NCI-H82 (cell line): ENCODE measurements around the gene PROSER3.
A peak's percentile ranks its signal among the peaks of the same experiment; 100 is the strongest.

ENCODE experiments used
- DNase-seq: peaks from one replicate; lab custom pipeline; 2025; lab: John Stamatoyannopoulos, UW

PROSER3 gene

DNA sequence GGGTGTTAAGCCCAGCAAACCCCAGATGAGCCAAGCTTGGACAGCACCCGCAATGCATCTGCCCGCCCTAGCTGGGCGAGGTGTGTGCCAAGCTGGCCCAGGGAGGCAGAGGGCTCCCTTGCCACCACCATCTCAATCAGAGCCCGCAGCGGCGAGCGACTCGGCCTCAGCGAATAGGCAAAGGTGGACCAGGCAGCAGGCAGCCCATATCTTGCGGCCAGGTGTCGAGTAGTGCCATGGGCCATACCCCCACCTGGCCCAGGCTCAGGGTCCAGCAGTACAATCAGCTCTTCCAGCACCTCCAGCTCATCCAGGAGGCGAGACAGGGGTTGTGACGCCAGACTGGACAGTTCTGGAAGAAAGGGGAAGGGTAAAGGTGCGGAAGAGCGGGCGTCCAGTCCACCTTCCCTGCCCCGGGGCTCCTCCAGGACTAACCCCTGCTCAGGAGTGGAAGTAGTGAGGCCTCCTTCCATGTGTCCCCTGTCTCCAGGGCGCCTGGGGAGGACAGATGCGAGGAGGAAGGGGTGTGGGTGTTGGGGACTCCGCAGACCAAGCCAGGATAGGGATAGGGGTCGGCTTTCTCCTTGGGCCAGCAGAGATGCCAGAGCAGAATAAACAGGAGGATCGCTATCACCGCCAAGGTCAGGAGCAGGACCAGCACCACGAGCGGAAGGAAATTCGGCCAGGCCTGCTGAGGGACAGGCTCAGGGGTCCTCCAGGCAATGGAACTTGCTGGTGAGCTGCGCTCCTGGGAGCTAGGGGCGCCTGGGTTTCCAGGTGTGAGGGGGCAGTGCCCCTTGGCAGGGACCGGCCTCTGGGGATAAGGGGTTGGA lies 18.5 kb upstream of the PROSER3 start:
- DNase-seq: no peak

GRCh38 chr19:35740108-35740422 lies 17.9 kb upstream of the PROSER3 start:
- DNase-seq: no peak

DNA sequence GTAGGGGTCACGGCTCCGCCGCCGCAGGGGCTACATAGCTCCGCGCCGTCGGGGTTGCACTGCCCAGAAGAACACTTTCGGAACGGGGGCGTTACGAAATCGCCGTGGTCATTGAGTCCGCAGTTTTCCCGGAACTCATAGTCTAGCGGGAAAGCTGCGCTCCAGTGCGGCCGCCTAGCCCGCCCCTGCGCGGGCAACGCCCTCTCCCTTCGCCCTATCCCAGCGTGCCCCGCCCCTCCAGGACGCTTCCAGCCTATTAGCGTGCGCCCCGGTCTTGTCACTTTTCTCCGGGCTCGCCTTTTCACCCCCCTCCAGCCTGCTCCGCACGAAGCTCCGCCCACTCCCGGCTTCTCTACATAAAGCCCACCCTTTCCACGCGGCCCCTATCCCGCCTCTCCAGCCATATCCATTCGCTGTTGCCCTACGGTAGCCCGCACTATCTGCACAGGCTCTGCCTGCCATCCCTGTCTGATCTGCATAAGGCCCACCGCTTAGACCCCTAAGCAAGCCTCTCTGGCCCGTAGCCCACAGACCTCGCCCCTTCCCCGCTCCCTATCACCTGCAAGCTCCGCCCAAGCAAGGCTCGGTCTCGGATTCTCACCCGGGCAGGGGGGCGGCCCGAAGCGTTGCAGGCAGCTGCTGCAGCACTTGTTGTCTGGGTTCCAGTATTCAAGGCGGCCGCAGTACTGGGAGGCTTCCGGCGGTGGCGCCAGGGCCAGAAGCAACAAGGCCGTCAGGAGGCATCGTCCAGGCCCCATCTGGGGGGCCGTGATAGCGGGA lies 17.4 kb upstream of the PROSER3 start:
- DNase-seq: peak; percentile 100

DNA sequence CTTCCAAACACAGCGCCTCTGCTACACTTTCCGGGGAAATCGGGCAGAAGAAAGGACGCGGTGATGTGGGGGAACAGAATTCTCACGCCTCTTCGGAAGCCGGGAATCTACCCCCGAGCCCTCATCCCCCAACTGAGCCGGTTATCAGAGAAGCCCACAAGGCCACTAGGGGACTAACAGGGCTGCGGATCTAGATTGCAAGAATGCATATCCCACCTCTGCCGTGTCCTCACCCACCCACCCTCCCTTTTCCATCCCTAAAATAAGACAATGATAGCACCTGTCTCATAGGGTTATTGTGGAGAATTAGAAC lies 16.8 kb upstream of the PROSER3 start:
- no peak for DNase-seq

GRCh38 chr19:35742121-35742724 lies 15.8 kb upstream of the PROSER3 start, which contains the start of gene IGFLR1:
Gene IGFLR1, minus strand, starts transcription at chr19:35742452. Its CDS starts 1,272 bp downstream, at chr19:35741180.
- DNase-seq: peak; percentile 16

GRCh38 chr19:35743640-35744429 lies 14.1 kb upstream of the PROSER3 start:
- DNase-seq: no peak

GRCh38 chr19:35744430-35745327 lies 13.3 kb upstream of the PROSER3 start:
- peak; percentile 99 for DNase-seq

- peak; percentile 100 for DNase-seq
These were observed 12.5 kb upstream of the PROSER3 start, which contains the start of the genes PSENEN and U2AF1L4 for GRCh38 chr19:35745328-35746086. Gene PSENEN, plus strand, starts transcription at chr19:35745651. Its CDS starts 280 bp downstream, at chr19:35745931. Gene U2AF1L4, minus strand, starts transcription at chr19:35745418. Its CDS starts 27 bp downstream, at chr19:35745391.

DNA sequence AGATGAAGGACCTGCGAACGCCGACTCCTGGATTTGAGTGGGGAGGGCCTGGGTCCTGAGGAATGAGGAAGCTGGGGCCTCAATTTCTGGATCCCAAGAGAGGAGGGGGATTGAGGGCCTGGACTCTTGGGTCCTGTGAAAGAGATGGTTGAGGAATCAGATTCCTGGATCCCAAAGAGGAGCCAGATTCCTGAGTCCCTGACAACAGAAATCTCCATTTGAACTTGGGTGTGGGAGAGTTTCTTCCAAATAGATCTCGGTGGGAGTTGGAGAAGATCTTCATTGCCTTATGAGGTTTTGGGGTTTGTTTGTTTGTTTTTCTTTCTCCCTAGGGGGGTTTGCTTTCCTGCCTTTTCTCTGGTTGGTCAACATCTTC lies 11.9 kb upstream of the PROSER3 start:
- DNase-seq: no peak

GRCh38 chr19:35746531-35746930 lies 11.4 kb upstream of the PROSER3 start:
- no peak for DNase-seq

DNA sequence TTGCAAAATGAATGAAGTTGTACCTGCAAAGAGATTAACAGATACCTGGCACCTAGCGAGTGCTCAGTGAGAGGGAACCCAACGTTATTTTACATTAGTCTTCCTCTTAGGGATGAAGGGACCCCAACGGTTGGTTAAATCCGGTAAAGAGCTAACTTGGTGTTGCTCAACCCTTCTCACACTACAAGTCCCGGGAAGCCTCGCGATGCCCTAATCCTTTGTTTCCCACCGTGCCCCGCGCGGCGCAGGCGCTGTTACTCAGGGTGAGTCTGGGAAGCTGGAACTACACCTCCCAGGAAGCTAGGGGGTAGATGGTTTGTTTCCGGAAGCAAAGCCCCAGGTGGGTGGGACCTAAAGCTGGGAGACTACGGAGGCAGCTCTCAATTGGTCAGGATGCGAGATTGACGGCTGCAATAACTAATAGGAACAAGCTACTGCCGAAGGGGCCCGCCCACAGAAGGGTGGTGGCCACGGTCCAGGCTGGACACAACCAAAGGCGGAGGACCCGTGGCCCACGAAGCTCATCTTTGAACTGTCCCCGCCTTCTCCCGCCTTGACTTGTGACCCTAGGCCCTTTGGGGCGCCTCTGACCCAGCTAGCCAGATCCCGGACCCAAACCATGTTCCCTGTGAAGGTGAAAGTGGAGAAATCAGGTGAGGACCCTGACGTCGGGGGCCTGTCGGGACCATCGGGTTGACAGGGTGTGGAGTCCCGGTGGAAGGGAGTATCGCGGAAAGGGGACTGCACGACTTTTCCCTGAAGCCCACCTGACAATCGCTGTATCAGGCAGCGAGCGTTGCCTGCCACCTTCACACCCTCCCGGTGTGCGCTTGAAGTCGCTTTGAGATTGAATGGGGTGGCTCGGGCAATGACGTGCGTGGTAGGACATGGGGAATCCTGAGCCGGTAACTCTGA lies 9.6 kb upstream of the PROSER3 start, which contains the start of gene LIN37:
TSS of gene LIN37 (plus strand) at position 471 of the 915 bp plus-strand sequence. CDS start at position 620, 149 bp downstream.
- peak; percentile 100 for DNase-seq

DNA sequence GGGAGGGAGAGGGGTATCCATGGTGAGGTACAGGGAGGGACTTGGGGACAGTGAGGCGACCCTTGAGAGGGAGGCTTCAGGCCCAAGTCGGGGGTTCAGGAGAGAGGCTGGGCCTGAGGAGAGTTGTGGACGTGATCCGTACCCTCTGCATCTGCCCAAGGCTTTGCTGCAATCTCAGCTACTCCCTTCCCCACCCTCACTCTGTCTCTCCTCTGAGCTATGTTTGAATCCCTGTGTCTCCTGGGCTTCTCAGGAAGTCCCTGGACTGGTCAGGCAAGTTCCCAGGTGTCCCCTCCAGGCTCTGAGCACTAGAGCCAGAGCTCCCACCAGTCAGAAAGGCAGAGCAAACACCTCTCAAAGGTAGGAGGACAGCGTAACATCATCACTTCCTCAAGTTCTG lies 7.8 kb upstream of the PROSER3 start:
- DNase-seq: no peak

GRCh38 chr19:35751839-35752745 lies 5.9 kb upstream of the PROSER3 start:
- DNase-seq: no peak

- no peak for DNase-seq
These were observed 5.1 kb upstream of the PROSER3 start for GRCh38 chr19:35752746-35753350.

GRCh38 chr19:35753634-35754369 lies 4.2 kb upstream of the PROSER3 start:
- no peak for DNase-seq

GRCh38 chr19:35754370-35755130 lies 3.4 kb upstream of the PROSER3 start:
- DNase-seq: no peak
